Lower lobe of right lung (tissue), 2 donors: Measurements from ENCODE around the gene GSDMA. TPM values are rescaled to one million over a fixed set of nuclear protein-coding genes. Genes with fewer than 3 reads are reported as not detected.

Experiments
- ATAC-seq, 2 donors: fragments of 200-7000 bp; cut with Tn5 transposase; one replicate each; pipeline ENCODE4 v1.9.1; 2020 to 2022; ENCODE audit warnings: mild to moderate bottlenecking in 2 of 2, moderate library complexity in 2 of 2
- DNase-seq: peaks from one replicate; pipeline ENCODE4 v3.0.0-alpha.2; 2020
- H3K27ac ChIP-seq: fragments of 200-600 bp; one replicate; pipeline ENCODE4 v1.8.0; 2022
- H3K27me3 ChIP-seq: fragments of 200-600 bp; one replicate; pipeline ENCODE4 v1.8.0; 2022; ENCODE audit warnings: low read depth
- H3K36me3 ChIP-seq: fragments of 200-600 bp; one replicate; pipeline ENCODE4 v1.8.0; 2022; ENCODE audit warnings: mild to moderate bottlenecking
- H3K4me1 ChIP-seq: fragments of 200-600 bp; one replicate; pipeline ENCODE4 v1.8.0; 2022
- H3K4me3 ChIP-seq: fragments of 200-600 bp; one replicate; pipeline ENCODE4 v1.8.0; 2022; ENCODE audit warnings: mild to moderate bottlenecking
- H3K9me3 ChIP-seq: fragments of 200-600 bp; one replicate; pipeline ENCODE4 v1.8.0; 2022
- intact Hi-C: fragments of 100-400 bp; cut with DNase I; formaldehyde crosslinking; loops from one replicate; pipeline ENCODE4 v1.11.0; 2022
- total RNA-seq: library from RNA; stranded (reverse); fragmentation: NEBNext Ultra II Directional; extraction: Animal tissue kit (Norgen Biotek cat#: 25700); gene quantifications from one replicate; pipeline ENCODE4 v1.2.1, GENCODE V29; 2021
- TF ChIP-seq, protein P1 (sequence below): fragments of 200-600 bp; IDR thresholded peaks from one replicate; pipeline ENCODE4 v1.8.0; 2022; ENCODE audit warnings: antibody characterized with exemption, mild to moderate bottlenecking
- donor health status: DM: no; HTN: yes; CAD: no; lungs with severe emphysema.

Gene GSDMA
- total RNA-seq, 1 donor from 2014 or later = 0.62 TPM

DNA sequence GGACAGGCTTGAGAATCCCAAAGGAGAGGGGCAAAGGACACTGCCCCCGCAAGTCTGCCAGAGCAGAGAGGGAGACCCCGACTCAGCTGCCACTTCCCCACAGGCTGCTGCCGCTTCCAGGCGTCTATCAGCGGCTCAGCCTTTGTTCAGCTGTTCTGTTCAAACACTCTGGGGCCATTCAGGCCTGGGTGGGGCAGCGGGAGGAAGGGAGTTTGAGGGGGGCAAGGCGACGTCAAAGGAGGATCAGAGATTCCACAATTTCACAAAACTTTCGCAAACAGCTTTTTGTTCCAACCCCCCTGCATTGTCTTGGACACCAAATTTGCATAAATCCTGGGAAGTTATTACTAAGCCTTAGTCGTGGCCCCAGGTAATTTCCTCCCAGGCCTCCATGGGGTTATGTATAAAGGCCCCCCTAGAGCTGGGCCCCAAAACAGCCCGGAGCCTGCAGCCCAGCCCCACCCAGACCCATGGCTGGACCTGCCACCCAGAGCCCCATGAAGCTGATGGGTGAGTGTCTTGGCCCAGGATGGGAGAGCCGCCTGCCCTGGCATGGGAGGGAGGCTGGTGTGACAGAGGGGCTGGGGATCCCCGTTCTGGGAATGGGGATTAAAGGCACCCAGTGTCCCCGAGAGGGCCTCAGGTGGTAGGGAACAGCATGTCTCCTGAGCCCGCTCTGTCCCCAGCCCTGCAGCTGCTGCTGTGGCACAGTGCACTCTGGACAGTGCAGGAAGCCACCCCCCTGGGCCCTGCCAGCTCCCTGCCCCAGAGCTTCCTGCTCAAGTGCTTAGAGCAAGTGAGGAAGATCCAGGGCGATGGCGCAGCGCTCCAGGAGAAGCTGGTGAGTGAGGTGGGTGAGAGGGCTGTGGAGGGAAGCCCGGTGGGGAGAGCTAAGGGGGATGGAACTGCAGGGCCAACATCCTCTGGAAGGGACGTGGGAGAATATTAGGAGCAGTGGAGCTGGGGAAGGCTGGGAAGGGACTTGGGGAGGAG is 52.5 kb downstream of the GSDMA start, which contains the start of gene CSF3:
Gene CSF3 (plus strand): TSS at position 436 of the 993 bp plus-strand sequence. CDS start 35 bp downstream, at position 471.
- Histone ChIP-seq H3K4me3 (peak within 1 kb of the TSS; percentile 14), H3K9me3 (no peaks in the 10 kb centered on the region), H3K36me3 (peaks cover 13% of the 10 kb centered on the region), H3K27me3 (no peaks in the 10 kb centered on the region), H3K4me1 (peaks cover 57% of the 10 kb centered on the region), H3K27ac (peak within 1 kb of the TSS; percentile 68)
- ATAC-seq = peak; percentile 74 to 76
- no peak for DNase-seq
- intact Hi-C loops = no loop called here
- TF ChIP-seq, protein P1, sequence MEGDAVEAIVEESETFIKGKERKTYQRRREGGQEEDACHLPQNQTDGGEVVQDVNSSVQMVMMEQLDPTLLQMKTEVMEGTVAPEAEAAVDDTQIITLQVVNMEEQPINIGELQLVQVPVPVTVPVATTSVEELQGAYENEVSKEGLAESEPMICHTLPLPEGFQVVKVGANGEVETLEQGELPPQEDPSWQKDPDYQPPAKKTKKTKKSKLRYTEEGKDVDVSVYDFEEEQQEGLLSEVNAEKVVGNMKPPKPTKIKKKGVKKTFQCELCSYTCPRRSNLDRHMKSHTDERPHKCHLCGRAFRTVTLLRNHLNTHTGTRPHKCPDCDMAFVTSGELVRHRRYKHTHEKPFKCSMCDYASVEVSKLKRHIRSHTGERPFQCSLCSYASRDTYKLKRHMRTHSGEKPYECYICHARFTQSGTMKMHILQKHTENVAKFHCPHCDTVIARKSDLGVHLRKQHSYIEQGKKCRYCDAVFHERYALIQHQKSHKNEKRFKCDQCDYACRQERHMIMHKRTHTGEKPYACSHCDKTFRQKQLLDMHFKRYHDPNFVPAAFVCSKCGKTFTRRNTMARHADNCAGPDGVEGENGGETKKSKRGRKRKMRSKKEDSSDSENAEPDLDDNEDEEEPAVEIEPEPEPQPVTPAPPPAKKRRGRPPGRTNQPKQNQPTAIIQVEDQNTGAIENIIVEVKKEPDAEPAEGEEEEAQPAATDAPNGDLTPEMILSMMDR = no peak

DNA sequence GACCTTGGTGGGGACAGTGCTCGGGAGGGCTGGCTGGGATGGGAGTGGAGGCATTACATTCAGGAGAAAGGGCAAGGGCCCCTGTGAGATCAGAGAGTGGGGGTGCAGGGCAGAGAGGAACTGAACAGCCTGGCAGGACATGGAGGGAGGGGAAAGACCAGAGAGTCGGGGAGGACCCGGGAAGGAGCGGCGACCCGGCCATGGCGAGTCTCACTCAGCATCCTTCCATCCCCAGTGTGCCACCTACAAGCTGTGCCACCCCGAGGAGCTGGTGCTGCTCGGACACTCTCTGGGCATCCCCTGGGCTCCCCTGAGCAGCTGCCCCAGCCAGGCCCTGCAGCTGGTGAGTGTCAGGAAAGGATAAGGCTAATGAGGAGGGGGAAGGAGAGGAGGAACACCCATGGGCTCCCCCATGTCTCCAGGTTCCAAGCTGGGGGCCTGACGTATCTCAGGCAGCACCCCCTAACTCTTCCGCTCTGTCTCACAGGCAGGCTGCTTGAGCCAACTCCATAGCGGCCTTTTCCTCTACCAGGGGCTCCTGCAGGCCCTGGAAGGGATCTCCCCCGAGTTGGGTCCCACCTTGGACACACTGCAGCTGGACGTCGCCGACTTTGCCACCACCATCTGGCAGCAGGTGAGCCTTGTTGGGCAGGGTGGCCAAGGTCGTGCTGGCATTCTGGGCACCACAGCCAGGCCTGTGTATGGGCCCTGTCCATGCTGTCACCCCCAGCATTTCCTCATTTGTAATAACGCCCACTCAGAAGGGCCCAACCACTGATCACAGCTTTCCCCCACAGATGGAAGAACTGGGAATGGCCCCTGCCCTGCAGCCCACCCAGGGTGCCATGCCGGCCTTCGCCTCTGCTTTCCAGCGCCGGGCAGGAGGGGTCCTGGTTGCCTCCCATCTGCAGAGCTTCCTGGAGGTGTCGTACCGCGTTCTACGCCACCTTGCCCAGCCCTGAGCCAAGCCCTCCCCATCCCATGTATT is 53.5 kb downstream of the GSDMA start:
- Histone ChIP-seq H3K4me3 (peak overlapping the region; percentile 14), H3K36me3 (peaks cover 22% of the 10 kb centered on the region), H3K4me1 (peaks cover 67% of the 10 kb centered on the region), H3K27me3 (no peaks in the 10 kb centered on the region), H3K27ac (peak overlapping the region; percentile 68), H3K9me3 (no peaks in the 10 kb centered on the region)
- TF ChIP-seq, protein P1 = no peak
- intact Hi-C loops = no loop called here
- DNase-seq (no peak), ATAC-seq (no peak)

DNA sequence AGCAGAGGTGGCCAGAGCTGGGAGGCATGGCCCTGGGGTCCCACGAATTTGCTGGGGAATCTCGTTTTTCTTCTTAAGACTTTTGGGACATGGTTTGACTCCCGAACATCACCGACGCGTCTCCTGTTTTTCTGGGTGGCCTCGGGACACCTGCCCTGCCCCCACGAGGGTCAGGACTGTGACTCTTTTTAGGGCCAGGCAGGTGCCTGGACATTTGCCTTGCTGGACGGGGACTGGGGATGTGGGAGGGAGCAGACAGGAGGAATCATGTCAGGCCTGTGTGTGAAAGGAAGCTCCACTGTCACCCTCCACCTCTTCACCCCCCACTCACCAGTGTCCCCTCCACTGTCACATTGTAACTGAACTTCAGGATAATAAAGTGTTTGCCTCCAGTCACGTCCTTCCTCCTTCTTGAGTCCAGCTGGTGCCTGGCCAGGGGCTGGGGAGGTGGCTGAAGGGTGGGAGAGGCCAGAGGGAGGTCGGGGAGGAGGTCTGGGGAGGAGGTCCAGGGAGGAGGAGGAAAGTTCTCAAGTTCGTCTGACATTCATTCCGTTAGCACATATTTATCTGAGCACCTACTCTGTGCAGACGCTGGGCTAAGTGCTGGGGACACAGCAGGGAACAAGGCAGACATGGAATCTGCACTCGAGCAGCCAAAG is 54.7 kb downstream of the GSDMA start:
- intact Hi-C loops = no loop called here
- Histone ChIP-seq H3K4me3 (no peak overlapping the region), H3K36me3 (peaks cover 35% of the 10 kb centered on the region), H3K27ac (peak overlapping the region; percentile 31), H3K9me3 (no peaks in the 10 kb centered on the region), H3K27me3 (no peaks in the 10 kb centered on the region), H3K4me1 (peaks cover 80% of the 10 kb centered on the region)
- TF ChIP-seq, protein P1 = no peak
- ATAC-seq = no peak
- DNase-seq = no peak

- TF ChIP-seq, protein P1 = no peak
- peaks cover 44% of the 10 kb centered on the region for H3K36me3 ChIP-seq
- intact Hi-C loops = no loop called here
- H3K27ac ChIP-seq = peak overlapping the region; percentile 36
- H3K9me3 ChIP-seq = no peaks in the 10 kb centered on the region
- peaks cover 87% of the 10 kb centered on the region for H3K4me1 ChIP-seq
- ATAC-seq (no peak), DNase-seq (no peak)
- no peaks in the 10 kb centered on the region for H3K27me3 ChIP-seq
- no peak overlapping the region for H3K4me3 ChIP-seq
These were observed 55.7 kb downstream of the GSDMA start for GRCh38 chr17:40018211-40019121.
